RPMI7951 (cell line): ENCODE results near the gene BBX. TPM values are rescaled to one million over a fixed set of nuclear protein-coding genes. Genes with fewer than 3 reads are reported as not detected.

Source experiments
- DNase-seq: peaks from one replicate; pipeline ENCODE4 v3.0.0-alpha.2; 2012; ENCODE audit warnings: low read depth
- total RNA-seq: library from RNA; depleted of rRNA; stranded (reverse); fragments of >200 nt; shearing (Covaris generic); gene quantifications from 2 replicates; pipeline ENCODE4 v1.2.3, GENCODE V29; 2014; rRNA removed

The BBX gene
- total RNA-seq = 54.2 and 54.9 TPM in 2 replicates

DNA sequence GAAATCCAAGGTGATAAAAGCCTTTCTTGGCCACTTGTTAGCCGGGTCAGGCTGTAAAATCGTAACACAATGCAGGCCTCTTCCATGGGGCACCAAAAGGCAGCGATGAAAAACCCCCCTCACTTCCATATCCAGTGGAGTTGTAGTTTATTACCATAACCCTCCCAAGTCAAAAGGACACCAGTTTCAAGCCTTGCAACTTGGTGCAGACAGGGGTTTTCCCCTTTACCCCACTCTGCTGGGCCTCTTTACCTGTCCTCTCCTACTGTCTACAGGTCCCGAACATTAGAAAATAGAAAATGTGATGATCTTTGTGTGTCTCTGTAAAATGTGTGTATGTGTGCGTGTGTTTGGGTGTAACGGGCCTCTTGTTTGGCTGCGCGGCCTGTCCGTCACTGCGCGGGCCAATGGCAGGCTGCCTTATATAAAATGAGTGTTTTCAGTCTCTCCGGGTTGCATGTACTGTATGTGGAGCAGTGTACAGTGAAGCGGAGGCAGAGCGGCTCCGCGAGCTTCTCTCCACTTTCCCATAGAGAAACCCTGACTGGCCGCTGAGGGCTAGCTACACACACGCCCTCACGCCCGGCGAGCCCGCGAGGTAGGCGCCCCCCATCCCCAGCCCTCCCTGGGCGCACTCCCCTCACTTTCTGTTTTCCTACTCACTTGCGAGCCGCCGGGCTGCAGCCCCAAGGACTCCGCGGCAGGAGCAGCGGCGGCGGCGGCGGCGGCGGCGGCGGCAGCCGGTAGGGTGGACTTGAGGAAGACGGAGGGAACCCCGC, at the start of gene BBX:
Gene BBX (plus strand): TSS at position 453 of the 779 bp plus-strand sequence. CDS start 187,499 bp downstream, outside the sequence.
- peak; percentile 98 for DNase-seq

DNA sequence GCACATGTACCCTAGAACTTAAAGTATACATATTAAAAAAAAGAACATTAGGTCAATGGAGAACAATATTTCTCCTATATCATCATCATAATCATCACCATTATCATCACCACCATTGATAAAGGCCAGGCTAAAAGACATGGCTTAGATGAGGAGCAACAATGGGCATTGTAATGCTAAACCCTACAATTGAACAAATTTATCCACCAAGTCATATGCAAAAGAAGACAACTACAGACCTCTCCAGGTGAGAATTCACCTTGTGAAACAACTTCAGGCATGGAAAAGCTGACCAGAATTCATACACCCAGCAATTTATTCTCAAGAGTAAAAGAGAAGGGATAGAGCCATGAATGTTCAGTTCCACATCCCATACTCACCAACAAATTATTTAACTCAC, 46.3 kb upstream of the BBX start:
- DNase-seq = no peak

DNA sequence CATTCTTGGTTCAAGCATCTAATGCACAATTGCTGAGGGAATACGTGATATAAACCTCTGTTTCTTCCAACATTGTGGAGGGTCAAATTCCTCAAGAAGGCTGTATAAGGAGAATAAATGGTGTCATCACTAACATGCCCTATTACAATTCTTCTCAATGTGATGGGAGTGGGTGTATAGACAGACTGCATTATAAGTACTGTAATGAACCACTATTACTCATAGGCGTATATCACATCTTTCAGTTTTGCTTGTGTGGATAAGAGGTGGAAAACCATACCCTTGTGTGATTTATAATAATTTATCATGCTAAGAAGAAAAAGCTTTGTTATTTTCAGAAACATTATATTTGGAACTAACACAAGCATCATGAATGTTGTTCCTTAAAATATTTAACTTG, 35.3 kb upstream of the BBX start:
- no peak for DNase-seq

DNA sequence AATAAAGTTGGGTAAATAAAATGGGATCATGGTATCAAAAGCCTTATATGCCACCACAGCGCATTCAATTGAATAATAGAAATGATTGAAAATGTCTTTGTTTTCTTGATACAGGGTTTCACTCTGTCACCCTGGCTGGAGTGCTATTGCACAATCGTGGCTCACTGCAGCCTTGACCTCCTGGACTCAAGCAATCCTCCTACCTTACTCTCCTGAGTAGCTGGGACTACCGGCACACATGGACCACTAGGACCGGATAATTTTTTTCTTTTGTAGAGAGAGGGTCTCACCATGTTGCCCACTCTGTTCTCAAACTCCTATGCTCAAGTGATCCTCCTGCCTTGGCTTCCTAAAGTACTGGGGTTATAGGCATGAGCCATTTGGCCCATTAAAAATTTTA, 33.8 kb upstream of the BBX start:
- DNase-seq = no peak

DNA sequence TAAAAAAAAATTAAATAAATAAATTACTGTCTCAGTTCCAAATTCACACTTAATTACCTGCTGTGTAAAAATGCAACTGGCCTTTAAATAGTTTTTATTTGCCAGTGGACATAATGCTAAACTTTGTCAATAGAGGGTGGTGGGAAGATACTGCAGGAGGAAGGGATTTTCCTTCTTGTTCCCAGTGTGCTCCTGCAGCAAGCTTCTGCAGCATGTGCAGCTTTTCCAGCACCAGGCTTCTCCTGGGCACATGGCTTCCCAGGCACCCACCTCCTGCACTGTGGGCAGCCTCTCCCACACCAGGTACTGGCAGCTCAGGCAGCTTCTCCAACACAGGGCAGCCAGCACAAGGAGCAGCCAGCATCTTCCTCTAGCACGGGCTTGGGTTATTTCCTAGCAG, 29.6 kb upstream of the BBX start:
- DNase-seq = no peak

DNA sequence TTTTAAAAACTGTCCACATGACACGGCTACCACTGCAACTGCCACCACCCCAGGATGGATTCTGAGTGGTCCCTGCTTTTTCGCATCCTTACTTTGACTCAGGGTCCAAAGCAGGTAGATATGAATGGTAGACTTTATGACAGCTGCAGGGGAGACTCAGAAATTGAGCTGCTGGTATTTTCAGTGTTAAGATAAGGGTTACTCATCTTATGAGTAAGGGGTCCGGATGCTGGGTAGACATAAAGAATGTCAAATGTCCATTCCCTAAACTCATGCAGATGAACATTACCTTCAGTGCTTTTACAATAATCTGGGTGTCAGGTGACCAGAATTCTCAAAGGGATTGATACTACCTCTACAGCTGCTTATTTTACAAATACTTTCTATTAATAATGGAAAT, 25.9 kb upstream of the BBX start:
- no peak for DNase-seq

DNA sequence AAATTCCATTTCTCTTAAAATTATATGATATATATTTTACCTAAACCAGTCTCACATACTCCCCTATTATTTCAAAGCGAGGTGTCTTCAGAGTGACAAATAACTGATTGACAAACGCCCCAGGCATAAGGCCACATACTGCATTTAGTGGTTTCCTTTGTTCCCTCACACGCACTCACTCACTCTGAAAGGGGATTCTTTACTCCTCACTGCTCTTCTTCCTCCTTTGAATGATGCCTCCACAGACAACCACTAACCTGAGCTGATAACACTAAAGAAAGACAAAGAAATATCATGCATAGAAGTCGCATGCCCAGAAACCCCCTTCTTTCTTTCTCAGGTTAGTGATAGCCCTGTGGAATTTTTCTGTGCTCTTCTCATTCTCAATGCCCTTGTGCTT, 24.1 kb upstream of the BBX start:
- no peak for DNase-seq

DNA sequence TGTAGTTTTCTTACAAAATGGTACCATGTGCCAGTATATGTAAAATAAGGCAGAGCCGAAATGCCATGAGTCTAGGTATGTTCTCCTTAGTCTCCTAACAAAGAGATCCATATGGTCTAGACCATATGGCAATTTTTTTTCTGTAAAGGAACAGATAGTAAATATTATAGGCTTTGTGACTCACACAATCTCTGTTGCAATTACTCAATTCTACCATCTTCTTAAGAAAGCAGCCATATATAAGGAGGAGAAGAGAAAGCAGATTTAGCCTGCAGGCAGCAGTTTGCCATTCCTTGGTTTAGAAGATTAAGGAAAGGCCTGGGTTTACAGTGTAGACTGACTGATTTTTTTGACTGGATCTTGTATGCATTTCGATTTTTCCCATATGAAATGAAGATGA, 16.3 kb upstream of the BBX start:
- DNase-seq = no peak

DNA sequence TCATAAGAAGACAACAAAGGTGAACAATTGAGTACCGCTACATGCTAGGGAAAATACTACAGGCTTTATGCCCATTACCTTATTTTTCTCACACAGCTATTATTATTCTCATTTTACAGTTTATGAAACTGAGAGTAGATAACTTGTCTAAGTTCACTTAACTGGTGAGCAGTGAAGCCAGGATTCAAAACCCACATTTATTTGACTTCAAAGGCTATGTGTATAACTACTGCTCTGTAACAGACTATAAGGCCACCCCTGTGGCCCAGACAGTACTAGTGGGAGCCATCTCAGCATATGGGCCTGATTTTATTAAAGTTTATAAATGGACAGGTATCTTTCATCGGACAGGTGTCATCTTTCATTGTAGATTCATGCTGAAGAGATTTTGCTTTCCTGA, 14.4 kb upstream of the BBX start:
- DNase-seq = no peak

DNA sequence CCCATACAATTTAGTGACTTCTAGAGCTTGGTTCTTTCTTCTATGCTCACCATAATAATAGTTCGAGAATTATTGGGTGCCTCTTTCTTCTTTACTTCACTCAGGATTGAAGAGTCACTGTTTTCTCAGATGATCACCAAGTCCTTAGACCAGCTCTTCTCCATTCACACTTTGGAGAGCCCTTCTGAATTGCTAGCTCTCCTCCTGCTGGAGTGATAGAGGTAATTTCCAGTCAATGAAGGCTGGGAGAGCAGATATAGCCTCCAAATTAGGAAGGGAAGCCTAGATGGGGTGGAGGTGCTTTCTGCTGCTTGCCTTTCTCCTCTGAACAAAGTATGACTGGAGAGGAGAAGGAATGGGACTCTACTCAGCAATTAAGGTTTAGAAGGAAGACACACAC, 10.7 kb upstream of the BBX start:
- DNase-seq = peak; percentile 16

DNA sequence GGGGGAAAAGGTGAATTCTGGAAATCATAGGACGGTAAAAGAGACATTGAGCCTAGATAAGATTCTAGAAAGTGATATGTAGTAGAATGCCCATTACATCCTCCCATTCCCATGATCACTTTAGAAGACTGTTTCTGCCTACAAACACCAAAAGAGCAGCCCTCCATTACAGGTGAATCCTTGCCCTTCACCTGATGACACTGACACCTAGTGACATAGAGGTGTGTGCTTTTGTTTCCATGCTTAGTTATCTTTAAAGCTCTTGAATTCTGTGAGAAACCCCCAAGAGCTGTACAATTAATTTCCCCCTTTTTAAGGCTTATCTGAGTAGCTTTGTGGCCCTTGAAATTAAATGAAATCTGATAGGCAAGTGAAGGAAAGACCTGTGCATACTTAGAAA, 8.3 kb upstream of the BBX start:
- DNase-seq = no peak

DNA sequence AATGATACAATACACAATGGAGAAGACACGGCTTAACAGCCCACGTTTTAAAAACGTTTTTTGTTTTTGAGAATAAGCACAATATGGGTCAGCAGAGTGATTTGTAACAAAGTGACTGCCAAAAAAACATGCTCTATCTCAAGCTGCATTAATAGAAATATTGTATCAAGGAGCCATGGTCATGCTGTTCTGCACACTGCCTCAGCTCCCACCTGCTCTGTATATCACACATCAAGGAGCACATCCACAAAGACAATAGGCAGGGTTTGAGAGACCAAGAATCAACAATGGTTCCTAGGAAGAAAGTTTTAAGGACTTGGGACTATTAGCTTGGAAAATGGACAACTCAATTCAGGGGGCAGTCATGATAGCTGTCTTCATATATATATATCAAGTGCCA, 6.3 kb upstream of the BBX start:
- no peak for DNase-seq

DNA sequence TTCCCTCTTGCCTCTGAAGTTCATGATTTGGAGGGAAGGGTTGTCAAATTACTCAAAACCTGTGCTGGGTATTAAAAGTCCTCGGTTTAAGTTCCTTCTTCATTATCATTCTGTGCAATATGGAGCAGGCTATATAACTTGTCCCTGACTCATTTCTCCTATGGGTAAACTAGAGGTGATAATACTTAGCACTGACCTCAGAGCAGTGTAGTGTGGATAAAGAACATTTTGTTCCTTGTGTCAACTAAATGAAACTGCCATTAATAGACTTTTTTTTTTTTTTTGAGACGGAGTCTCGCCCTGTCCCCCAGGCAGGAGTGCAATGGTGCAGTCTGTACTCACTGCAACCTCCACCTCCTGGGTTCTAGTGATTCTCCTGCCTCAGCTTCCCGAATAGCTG, 2.2 kb upstream of the BBX start:
- DNase-seq = no peak

DNA sequence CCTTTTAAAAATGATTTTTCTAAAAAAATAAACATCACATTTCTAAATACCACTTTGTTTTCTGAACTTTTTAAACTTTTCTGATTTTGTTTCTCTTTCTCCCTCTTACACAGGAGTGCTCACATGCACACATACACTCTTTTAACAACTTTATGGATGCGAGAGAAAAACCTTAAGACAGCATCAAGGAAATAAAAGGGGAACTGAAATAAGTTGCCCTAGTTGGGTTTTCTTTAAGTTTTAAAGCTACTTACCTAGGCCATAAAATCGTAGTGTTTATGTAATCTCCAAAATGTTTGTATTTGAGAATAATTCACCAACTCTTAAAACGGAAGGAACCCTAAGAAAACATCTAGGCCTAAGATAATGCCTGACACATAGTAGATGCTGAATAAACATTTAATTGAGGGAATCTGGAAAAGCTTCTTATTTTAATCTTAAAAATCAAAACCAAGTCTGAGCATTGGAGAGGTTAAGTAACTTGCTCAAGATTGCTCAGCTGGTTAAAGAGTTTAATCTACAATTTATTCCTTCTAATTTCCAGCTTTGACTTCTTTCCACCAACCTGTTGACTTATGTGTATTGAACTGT, 1.2 kb upstream of the BBX start:
- no peak for DNase-seq

DNA sequence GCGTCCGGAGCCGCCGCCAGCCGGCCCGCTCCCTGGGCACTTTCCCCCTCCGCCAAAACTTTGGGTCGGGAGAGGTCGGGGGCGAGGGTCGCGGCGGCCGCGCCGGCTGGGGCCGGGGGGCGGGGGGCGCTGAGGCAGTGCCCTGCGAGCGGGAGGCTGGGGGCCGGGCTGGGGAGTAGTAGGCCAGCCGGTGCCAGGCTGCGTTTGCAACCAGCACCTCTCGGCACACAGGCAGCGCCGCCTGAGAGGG, 452 bp downstream of the BBX start:
- no peak for DNase-seq

DNA sequence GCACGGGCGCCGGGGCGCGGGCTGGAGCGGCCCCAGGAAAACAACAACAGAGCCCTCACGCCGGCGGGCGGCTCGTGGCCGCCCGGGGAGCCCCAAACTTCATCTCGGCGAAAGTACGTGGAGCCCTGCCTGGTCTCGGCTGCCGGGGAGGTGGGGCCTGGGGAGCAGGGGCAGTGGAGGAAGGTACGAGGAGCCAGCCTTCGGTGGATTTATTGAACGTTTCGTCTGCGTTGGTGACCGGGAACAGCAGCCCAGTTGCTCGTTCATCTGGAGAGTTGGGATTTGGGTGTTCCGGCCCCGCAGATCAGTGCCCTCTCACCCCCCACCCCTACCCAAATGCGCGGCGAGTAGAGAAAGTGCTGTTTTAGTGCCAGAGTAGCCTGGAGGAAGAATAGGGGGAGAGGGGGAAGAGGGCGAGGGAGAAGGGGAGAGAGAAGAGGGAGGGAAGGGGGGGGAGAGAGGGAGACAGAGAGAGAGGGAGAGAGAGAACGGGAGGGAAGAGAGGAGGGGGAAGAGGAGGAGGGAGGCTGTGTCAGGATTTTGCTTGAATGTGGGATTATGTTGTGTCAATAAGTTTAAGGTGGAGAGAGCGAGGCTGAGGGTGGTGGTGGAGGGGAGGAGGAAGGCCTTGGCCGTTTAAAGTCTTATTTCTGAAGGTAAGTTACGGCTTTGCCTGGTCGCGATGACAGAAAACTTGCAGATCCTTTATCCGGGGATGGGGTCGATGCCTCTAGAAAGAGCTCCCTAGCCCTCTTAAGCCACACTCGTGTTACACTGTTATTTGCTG, 970 bp downstream of the BBX start:
- DNase-seq = peak; percentile 58

DNA sequence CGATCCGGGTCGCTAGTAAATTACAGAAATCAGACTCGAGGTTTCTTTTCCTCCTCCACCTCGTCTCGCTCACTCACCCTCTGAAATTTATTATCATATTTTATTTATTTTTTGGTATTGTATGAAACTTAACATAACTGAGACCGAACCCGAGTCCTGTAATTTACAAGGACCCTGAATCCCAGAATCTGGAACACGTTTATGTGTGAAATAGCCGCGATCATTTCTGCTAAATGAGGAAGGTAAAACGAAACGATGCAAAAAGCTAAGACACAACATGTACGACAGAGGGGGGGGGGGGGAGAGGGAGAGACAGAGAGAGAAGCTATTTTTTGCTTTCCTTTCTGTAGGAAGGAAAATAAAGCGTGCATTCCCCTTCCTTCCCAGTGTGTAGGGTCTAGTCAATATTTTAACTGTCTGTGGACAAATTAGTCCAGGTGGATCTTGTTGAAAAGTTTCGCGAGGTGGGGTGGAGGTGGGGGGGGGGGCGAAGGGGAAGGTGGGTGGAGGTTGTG, 1.6 kb downstream of the BBX start:
- DNase-seq = no peak

DNA sequence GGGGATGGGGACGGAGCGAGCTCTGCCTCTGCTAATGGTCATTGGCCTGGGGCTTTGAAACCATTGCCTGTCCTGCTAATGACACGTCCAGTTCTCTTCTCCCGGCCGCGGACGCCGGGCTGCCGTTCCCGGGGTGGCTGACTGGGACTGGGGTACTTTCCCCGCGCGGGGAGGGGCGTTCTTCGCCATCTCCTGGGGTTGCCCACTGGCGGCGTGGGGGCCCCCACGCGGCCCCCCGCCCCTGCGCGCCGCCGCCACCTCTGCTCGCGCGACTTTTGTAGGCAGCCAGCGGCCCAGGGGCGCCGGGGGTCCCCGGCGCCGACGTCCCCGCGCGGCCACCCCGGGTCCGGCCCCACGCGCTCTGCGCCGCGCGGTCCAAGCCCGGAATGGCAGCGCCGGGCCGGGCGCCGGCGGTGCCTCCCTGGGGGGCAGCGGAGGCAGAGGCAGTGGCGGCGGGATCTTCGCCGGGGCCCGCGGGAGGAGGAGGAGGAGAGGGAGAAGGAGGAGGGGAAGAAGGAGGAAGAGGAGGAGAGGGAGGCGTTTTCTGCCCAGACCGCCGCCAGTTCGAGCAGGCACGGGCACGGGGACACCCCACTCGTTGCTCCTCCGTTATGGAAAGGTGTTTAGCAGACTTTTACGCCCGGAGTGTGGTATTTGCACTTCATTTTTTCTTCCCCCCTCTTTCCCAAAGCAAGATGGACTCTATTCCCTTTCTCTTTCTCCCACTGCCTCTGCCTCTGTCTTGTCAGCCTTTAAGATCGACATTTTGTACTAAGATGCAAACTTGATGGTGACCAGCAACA, 2.3 kb downstream of the BBX start:
- peak; percentile 73 for DNase-seq

DNA sequence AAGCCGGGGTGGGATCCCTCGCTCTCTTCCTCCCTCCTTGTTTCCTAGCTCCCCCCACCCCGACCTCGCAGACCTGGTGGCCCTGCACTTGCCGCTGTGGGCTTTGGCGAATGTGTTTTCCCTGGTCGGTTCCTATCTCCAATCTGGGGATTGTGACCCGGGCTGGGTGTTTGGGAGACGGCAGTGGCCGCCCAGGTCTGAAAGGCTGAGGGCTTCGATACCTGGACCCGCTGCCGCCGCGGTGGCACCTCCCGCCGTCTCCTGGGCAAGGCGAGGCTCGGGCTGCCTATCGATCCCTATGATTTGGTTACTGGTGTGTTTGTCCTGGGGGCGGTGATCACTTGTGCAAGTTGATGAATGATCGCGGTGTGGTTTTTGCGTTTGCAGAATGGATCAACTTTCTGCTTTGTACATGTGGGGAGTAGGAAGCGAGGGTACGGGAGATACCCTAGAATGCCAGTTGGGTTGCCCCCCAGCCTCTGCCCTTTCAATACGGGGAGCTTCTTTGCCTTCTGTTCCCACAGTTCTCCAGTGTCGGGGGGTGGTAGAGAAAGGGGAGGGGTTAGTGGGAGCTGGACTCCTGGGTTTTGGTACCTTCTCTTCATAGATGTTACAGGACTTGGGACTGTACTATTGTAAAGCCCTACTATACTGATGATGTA, 3.0 kb downstream of the BBX start:
- no peak for DNase-seq

DNA sequence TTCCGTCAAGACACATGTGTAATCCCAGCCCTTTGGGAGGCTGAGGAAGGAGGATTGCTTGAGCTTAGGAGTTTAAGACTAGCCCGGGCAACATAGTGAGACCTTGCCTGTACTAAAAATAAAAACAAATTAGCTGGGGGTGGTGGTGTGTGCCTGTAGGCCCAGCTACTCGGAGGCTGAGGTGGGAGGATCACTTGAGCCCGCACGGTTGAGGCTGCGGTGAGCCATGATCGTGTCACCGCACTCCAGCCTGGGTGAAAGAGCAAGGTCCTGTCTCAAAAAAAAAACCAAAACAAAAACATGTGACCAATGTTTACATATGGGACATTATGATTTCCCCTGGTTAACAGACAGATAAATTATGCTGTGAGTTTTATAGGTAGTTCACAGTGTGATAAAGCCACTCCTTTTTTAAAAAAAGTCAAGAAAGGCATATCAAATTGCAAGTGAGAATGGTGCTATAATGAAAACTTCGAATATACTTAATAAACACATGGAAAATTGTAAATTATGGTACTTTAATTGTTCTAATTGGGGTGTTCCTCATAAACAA, 9.2 kb downstream of the BBX start:
- DNase-seq = no peak

DNA sequence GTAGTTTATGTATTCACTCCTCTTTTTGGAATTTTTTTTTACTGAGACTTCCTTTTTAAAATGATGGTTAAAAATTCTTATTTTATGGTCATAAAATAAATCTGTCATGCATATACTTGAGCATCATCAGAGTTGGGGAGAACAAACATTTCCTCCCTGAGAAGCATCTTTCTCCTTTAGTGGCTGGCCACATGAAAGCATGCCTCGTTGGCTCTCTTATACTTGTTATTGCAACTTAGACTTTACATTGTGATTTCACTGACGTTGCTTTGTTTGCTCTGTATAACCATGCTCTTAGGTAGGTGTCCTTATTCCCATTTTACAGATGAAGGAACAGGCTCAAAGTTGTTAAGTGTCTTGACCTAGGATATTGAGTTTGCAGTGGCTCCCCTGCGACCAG, 18.1 kb downstream of the BBX start:
- DNase-seq = no peak
